ENCODE data around the gene HEPHL1.

Gene HEPHL1

DNA sequence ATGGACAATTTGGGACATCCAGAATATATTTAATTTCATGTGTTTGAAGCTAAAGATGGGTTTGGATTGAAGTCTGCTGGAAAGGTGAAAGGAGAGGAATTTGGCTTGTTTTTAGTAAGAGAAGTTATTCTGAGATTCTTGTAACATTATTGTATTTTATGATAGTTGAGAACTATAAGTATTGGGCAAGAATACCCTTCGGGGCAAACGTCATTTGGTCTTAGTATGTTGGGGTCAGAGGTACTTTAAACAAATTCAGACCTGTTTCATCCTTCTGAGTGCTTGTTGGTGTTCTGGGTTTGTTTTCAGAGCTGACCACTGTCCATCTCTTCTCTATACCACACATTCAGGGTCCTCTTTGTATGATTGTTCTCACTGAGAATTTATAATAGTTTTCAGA lies 127.0 kb downstream of the HEPHL1 start:
- DNase-seq (ENCODE audit: low read depth in 2 of 2) = no peak
- TF ChIP-seq, protein P1, sequence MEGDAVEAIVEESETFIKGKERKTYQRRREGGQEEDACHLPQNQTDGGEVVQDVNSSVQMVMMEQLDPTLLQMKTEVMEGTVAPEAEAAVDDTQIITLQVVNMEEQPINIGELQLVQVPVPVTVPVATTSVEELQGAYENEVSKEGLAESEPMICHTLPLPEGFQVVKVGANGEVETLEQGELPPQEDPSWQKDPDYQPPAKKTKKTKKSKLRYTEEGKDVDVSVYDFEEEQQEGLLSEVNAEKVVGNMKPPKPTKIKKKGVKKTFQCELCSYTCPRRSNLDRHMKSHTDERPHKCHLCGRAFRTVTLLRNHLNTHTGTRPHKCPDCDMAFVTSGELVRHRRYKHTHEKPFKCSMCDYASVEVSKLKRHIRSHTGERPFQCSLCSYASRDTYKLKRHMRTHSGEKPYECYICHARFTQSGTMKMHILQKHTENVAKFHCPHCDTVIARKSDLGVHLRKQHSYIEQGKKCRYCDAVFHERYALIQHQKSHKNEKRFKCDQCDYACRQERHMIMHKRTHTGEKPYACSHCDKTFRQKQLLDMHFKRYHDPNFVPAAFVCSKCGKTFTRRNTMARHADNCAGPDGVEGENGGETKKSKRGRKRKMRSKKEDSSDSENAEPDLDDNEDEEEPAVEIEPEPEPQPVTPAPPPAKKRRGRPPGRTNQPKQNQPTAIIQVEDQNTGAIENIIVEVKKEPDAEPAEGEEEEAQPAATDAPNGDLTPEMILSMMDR (IDR thresholded peaks at IDR 0.05; ENCODE audit: low read depth, low read length) = no peak
- no peak overlapping the region for H3K4me3 ChIP-seq (replicated peaks in 1 of 2; ENCODE audit: low read depth in 2 of 2, low read length in 2 of 2)

DNA sequence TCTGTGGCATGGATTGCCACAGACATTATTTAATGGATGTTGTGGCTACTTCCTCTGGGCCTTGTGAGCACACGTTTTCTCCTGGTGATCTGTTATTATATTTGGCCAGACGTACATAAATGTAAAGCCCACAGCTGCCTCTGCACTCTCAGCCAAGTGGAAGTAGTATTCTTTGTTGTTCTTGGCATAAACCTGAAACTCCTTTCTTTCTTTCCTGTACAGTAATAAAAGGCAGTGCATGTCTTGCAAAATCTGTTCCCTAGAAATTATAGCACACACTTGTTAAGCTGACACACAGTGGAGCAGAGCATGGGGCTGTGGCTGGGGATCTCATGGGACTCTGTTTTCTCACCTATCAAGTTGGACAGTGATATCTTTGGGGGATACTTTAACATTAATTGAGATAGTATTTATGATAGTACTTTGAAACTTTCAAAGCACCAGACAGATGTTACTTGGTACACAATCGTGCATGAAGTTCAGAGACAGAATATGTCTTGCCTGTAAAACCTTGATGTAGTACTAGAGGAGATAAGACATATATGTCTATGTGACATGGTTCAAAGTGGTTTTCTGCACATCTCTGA lies 128.4 kb downstream of the HEPHL1 start:
- TF ChIP-seq, protein P1 (IDR thresholded peaks at IDR 0.05; ENCODE audit: low read depth, low read length) = no peak
- DNase-seq (ENCODE audit: low read depth in 2 of 2) = peak; percentile 81 to 87
- H3K4me3 ChIP-seq (replicated peaks in 1 of 2; ENCODE audit: low read depth in 2 of 2, low read length in 2 of 2) = no peak overlapping the region

DNA sequence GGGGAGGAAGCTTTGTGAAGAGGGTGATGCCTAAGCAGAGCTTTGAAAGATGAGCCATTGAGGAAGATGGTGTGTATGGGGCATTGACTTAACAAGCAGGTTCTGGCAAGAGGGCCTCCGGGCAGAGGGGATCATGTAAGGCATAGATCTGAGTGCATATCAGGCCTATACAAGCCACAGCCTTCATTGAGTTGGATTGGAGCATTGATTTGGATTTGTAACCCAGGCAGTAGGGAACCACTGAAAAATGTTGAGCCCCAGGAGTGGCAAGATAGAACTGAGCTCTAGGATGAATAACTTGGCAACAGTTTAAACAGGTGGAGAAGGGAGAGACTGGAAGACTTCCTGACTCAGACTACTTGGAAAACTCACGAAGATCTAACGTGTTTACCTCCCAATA lies 128.9 kb downstream of the HEPHL1 start:
- no peak for DNase-seq (ENCODE audit: low read depth in 2 of 2)
- no peak overlapping the region for H3K4me3 ChIP-seq (replicated peaks in 1 of 2; ENCODE audit: low read depth in 2 of 2, low read length in 2 of 2)
- TF ChIP-seq, protein P1 (IDR thresholded peaks at IDR 0.05; ENCODE audit: low read depth, low read length) = no peak

DNA sequence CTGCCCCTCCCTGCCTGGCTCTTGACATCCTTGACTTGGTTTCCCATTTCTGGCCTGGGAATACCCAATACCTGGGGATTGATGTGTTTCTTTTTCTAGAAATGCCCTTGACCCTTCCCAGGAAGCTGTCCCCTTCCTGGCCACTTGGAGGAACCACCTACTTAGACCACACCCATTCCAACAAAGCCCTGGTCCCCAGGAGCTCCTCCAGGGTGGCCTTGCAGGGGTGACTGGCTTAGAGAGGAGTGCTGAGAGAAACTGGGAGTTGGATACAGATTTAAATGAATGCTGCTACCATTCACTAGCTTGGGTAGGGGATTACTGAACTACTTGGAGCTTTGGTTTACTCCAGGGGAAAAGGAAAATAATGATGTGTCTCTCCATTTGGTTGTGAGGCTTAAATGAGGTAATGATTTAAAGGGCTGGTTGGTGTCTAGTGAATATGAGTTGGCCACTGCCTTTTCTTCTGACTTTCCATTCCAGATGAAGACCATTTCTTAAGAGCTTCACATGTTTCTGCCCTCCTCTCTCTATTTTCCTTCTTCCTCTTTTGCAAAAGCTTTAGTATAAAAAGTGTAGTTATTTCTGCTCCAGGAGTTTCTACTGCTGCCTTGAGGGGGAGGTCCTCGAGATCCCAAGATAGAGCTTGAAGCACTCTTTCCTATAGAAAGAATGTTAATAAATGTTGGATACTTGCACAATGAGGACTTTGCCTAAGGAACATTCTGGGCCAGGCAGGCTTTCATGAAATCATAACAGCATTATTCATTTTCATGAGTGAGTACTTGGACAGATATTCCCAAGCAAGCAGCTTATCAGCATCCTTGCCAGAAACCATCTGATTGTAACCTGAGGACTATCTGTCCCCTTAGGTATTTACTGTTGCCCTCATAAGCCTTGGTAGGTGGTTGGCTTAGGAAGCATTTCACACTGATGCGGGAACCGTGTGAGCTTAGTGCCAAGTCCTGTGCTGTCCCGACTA lies 129.8 kb downstream of the HEPHL1 start:
- no peak for DNase-seq (ENCODE audit: low read depth in 2 of 2)
- TF ChIP-seq, protein P1 (IDR thresholded peaks at IDR 0.05; ENCODE audit: low read depth, low read length) = no peak
- no peak overlapping the region for H3K4me3 ChIP-seq (replicated peaks in 1 of 2; ENCODE audit: low read depth in 2 of 2, low read length in 2 of 2)

DNA sequence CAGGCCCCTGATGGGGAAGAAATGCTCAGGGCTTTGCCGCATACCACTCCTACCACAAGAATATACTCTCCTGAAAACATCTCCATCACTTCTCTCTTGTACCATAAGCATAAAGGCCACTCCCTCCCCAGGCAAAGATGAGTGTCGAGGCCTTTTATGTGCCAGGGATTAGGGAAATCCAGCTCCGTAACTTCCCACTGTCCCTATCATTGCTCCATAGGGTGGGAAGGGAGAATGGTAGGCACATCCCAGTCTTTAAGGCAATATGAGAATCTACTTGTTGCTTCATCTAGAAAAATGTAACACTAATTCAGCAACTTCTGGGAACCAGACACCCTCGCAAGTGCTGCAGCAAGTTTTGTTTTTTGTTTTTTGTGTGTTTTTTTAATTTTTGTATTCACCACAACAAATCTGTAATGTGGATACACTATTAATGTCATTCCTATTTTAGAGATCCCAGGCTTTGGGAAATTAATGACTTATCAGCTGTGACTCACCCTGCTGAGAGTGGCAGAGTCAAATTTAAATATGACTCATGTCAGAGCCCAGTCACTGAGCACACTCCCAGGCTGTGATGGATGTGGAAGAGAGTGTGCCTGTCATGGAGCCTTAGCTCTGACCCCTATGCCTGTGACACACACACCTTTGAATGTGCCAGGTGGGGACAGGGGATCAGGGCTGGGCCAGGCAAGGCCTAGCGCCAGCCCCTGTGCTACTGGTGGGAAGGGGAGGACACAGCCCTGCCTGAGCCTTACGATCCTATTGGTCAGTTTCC lies 130.9 kb downstream of the HEPHL1 start:
- TF ChIP-seq, protein P1 (IDR thresholded peaks at IDR 0.05; ENCODE audit: low read depth, low read length) = no peak
- DNase-seq (ENCODE audit: low read depth in 2 of 2) = peak; percentile 61 to 81
- no peak overlapping the region for H3K4me3 ChIP-seq (replicated peaks in 1 of 2; ENCODE audit: low read depth in 2 of 2, low read length in 2 of 2)

DNA sequence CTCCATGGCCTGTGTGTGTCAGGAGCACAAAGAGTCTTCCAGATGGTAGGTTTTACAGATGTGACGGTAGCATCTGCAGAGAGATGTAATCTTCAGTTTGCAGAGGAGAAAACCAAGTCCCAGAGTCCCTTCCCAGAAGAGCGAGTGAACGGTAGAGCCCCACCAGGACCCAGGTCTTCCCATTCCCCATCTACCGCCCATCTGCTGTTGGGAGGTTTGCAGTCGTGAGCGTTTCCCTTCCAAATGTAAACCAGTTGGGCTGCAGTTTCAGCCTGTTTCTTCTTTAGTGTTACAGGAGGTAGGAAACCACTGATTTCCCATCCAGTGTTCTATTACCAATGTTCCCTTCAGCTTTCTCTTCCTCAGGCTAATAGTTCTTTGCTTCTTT lies 131.5 kb downstream of the HEPHL1 start:
- no peak for DNase-seq (ENCODE audit: low read depth in 2 of 2)
- no peak overlapping the region for H3K4me3 ChIP-seq (replicated peaks in 1 of 2; ENCODE audit: low read depth in 2 of 2, low read length in 2 of 2)
- TF ChIP-seq, protein P1 (IDR thresholded peaks at IDR 0.05; ENCODE audit: low read depth, low read length) = no peak

All from cardiac fibroblast (primary cell).